GM19468 (cell line): ENCODE results near the gene THY1.
"Not testable (repeated sequence)": the region's sequence is repeated elsewhere in the genome, so short reads cannot be mapped to it uniquely, and the experiment has no call there.

Source experiments
- ATAC-seq: cut with Tn5 transposase; IDR thresholded peaks from one replicate; pipeline ENCODE4 v1.9.1; 2021; ENCODE audit warnings: mild to moderate bottlenecking, moderate library complexity, moderate number of reproducible peaks; ENCODE audit not compliant: unreplicated experiment; ENCODE audit errors: extremely low read depth

Gene THY1

DNA sequence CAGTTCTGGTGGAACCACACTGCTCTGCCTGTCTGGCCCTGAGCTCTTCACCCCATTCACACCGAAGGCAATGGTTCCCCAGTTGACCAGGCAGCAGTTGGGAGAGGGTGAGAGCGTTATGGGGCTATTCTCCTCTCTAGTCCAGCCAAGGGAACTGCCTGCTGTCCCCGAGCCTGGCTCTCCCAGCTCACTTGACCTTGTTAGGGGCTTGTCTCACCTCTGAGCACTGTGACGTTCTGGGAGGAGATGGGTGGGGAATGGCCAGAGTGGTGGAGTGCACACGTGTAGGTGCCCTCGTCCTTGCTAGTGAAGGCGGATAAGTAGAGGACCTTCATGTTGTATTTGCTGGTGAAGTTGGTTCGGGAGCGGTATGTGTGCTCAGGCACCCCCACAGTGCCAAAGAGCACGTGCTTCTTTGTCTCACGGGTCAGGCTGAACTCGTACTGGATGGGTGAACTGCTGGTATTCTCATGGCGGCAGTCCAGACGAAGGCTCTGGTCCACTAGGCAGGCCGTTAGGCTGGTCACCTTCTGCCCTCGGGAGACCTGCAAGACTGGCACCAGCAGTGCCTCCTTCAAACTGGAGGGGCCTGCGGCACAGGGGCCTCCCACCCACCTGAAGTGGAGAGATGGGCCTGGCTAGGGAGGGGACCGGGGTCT, 3.0 kb downstream of the THY1 start:
- no peak for ATAC-seq

DNA sequence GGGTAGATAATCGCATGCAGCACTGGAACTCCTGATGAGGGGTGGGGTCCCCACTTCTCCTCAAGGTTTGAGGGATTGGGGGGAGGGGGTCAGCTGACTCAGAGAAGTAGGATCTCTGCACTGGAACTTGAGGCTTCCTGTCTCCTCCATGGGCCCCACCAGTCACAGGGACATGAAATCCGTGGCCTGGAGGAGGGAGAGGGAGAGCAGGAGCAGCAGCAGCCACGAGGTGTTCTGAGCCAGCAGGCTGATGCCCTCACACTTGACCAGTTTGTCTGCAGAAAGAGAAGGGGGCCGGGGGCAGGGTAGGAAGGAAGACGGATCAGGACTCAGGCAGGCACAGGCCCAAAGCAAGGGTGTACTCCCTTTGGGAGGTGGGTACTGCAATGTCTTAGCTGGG, 3.7 kb downstream of the THY1 start:
- ATAC-seq, result no peak

DNA sequence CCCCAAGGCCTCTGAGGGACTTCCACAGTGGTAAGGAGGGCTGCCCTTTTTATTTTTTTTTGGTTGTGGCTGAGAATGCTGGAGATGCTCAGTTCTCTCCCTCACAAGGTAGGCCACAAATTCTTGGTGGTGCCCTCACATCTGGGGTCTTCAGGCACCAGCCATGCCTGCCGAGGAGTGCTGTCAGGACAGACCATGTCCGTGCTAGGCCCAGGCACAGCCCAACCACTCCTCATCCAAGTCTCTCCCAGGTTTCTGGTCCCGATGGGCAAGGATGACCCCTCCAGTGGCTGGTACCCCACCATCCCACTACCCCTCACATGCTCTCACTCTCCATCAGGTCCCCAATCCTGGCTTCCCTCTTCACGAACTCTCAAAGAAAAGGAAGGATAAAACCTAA, 4.2 kb downstream of the THY1 start:
- ATAC-seq, result no peak

DNA sequence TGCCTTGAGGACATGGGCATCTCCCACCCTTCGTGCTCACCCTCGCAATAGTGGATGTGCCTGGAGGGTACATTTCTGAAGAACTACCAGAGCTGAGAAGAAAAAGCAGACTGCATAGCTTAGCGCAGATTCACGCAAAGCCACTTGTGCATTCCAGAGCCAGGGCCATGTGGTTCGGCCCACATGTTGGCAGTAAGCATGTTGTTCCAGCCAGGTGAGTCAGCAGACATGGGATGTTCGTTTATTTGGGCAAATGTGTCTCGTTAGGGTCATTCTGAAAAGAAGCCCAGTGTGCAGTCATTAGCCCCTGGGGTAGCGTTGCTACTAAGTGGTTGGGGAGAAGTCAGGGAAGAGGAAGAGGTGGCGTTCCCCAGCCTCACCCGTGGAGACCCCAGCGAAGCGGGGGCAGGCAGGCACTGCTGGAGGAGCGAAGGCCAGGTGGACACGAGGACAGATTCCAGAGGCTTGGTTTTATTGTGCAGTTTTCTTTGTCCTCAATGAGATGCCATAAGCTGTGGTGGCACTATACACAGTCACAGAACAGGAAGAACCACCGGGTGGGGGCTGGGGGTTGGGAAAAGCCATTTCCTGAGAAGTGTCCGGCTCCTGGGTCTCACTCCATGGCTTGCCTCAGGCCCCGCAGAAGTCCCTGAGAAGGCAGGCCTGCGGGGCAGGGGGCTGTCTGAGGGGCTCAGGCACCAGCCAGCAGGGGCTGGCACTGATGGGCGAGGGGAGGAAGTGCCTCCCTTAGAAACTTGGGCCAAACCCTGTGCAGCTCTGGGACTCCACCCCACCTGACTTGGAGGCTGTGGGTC, 5.0 kb downstream of the THY1 start:
- ATAC-seq, result no peak

DNA sequence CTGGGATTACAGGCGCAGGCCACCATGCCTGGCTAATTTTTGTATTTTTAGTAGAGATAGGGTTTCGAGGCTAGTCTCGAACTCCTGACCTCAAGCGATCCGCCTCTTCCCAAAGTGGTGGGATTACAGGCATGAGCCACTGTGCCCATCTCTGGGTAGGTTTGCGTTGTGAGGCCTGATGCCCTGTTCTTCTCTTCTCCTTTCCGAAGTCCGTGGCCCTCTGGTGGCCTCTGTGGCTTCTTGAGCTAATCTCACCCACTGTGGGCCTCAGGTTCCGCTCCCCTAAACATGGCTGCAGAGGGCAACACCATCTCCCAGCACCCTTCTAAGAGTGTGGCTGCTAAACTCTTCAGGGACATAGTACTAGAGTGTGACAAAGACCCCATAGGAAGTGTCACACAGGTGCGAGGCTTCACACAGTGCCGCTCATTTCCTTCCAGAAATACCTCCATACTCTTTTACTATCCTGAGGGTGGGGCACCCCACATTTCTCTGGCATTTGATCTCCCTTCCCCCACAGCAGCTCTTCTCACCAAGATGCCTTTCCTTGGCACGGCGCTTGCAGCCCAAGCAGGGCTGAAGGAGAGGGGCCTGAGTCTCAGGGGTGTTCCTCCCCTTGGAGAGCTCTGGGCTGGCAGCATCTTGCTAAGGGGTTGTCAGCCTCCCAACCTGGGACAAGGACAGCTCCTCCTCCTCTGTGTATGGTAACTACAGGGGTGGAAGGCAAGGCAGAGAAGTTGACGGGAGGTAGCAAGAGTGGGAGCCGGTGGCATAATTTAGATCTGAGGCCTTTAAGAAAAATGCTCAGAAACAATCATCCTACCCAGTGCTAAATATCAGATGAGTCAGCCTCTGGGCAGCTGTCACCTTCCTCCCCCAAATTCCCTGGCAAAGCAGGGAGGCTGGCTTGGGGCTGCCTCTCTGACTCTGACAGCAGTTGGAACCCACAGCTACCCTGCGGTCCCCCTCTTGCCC, 6.1 kb downstream of the THY1 start:
- ATAC-seq, result no peak

DNA sequence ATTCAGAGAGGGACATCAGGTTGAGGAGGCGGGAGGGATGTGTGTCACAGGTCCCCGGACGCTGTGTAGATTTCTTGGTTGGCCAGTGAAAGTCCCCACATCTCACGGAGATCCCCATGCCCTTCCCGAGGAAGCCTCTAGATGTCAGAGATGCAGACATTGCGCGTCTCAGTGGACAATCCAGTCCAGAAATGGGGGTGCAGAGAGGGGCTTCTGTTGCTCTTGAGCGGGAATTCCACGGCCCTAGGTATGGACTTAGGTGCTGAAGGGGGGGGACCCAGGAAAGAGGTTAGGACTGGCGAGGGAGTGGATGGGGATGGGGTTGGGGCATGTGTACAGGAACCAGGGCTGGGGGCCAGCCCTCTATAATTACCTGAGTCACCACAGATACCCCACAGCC, 7.0 kb downstream of the THY1 start:
- ATAC-seq, result no peak

DNA sequence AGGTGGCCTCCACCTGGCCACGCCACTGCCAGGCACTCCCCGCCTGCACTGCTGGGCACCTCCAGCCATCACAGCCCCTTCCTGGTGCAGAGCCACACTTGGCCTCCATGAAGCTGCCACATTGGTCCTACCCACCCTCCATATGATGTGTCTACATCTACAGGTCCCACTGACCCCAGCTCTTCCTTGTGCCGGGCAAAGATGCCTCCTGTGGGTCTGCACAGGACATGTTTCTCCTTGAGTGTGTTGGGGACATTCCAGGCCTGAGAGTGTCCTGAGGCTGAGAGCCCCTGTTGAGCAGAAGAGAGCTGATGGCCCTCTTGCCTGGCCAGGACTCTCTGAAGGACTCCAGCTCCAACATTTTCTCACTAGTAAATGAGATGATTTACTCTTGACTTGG, 7.5 kb downstream of the THY1 start:
- no peak for ATAC-seq

DNA sequence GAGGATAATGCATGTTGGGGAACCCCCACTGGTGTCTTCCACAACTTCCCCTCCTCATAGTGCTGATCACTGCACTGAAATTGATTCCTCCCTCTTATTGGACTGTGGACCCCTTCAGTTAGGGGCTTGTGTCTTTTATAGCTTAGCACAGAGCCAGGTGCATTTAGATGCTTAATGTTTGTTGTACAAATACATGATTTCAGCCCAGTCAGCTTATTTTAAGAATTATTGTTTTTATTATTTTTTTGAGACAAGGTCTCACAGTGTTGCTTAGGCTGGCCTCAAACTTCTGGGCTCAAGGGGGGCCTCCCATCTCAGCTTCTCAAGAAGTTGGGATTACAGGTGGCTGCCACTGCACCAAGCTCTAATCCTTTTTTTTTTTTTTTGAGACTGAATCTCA, 8.2 kb downstream of the THY1 start:
- no peak for ATAC-seq

DNA sequence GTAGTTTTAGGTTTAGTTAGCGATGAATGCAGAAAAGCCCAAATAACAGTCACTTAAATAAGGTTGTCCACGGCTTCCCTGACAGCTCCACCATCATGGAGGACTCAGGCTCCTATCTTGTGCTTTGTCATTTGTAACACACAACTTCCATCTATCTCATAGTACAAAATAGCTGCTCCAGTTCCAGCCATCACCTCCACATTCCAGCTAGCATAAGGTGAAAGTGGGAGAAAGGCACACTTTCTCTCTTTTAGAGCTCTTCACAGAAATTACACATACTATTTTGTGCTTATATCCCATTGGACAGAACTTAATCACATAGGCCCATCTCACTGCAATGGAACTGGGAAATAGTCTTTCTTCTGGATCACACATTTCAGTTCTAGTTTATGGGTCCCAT, 8.7 kb downstream of the THY1 start:
- no peak for ATAC-seq

DNA sequence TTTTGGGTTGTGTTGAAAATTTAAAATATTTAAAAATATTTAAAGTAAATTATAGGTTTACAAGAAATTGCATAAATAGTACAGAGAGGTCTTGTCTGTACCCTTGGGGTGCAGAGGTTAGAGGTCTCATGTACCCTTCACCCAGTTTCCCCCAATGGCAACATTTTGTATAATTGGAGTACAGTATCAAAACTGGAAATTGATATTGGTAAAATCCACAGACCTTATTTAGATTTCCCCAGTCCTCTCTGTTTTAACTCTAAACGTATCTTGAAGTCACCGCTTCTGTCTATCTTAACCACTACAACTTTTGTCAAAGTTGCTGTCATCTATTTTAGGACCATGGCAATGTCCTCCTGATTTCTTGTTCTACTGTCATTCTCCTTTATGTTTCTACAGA, 10.9 kb downstream of the THY1 start:
- no peak for ATAC-seq

DNA sequence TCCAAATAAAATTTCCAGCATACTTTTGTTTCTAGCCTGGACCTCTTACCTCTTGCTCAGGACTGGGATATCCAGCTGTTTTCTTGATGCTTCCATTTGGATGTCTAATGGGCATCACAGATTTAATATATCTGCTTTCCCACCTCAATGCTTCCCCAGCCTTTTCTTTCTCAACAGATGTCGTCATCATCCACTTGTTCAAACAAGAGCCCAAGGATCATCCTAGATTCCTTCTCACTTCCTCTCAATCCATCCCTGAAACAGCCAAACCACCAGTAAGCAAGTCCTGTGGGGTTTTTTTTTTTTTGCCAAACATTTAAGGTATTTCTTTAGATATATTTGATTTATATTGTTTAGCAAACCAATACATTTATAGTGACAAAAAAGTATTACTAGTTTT, 12.5 kb downstream of the THY1 start:
- ATAC-seq, result no peak

DNA sequence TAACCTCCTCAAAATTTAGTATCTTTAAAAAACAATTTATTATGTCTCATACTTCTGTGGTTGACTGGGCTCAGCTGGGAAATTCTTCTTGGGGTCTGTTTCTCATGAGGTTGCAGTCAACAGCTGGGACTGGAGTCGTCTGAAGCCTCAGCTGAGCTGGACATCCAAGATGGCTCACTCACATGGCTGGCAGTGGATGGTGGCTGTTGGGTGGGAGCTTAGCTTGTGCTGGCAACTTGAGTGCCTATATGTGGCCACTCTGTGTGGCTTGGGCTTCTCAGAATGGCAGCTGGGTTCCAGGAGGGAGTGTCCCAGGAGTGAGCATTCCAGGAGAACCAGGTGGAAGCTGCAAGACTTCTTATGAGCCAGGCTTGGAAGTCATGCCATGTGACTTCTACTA, 13.2 kb downstream of the THY1 start:
- ATAC-seq, result no peak

DNA sequence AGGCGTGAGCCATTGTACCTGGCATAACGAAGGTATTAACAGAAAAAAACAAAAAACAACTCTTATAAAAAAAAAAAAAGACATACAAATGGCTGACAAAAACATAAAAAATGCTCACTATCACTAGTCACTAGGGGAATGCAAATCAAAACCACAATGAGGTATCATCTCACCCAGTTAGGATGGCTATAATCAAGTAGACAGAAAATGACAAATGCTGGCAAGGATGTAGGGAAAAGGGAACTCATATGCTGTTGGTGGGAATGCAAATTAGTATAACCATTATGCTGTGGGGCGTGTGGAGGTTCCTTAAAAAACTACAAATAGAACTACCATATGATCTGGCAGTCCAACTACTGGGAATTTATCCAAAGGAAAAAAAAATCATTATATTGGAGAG, 17.0 kb downstream of the THY1 start:
- no peak for ATAC-seq

DNA sequence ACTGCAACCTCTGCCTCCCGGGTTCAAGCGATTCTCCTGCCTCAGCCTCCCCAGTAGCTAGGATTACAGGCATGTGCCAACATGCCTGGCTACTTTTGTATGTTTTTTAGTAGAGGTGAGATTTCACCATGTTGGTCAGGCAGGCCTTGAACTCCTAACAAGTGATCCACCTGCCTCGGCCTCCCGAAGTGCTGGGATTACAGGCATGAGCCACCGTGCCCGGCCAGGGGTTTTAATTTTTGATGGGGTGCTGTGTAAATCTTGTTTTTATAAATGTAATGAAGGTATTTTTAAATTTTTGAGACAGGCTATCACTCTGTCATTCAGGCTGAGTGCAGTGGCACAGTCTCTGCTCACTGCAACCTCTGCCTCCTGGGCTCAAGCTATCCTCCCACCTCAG, 17.5 kb downstream of the THY1 start:
- ATAC-seq, result not testable (repeated sequence)

DNA sequence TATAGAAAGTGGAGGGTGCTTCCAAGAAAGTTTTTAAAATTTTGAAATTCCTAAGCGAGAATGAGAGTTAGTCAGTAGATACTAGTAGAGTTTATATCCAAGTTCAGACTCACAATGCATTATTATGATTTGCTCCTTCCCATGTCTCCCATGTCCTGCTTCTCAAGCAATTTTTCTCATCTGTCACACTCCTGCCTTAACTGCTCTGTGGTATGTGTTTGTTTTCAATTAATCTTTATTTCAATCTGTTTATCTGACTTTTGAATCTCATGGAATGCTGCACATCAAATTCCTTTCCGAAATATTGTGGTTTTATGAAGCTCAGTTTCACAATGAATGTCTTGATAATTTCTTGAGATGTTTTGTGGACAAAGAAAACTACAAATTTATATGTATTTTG, 18.1 kb downstream of the THY1 start:
- no peak for ATAC-seq

DNA sequence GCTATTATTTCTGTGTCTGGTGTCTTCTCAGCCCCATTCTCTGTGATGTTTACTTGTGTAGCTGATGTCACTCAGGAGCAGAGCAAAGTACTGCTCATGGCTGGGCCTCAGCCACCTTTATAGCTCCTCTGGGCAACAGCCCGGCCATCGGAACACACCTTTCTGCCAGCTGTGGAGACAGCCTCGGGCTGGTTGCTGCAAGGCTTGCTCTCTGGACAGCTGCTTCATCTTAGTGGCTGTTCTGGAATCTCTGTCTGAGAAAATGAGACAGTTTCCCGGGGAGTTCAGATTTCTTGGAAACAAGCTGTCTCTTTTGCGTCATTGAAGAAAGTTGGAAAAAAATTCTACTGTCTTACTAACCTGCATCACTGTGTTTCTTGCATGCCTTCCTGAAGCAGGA, 20.0 kb downstream of the THY1 start:
- no peak for ATAC-seq

DNA sequence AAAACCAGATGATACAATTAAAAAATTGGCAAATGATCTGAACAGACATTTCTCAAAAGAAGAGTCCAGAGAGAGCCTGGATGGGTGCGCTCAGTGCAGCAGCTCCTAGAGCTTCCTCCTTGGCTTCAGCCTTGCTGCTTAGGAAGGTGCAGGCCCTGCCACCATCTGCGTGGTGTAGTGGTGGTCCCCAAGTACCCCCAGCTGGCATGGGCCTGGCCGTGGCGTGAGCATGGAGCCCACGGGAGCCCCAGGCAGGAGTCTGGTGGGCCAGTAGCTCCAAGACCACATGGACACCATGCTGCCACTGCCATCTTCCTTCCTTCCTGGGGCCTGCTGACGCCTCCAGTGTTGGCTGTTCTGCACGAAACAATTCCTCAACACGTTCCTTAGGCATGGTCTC, 20.5 kb downstream of the THY1 start:
- ATAC-seq, result no peak

DNA sequence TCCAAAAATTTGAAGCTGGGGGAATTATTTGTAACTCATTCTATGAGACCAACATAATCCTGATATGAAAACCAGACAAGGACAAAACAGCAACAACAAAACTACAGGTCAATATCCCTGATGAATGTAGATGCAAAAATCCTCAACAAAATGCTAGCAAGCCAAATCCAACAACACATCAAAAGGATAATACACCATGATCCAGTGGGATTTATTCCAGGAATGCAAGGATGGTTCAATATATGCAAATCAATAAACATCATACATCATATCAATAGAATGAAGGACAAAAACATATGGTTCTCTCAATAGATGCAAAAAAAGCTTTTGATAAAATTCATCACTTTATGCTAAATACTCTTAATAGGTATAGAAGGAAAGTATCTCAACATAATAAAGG, 22.1 kb downstream of the THY1 start:
- no peak for ATAC-seq

DNA sequence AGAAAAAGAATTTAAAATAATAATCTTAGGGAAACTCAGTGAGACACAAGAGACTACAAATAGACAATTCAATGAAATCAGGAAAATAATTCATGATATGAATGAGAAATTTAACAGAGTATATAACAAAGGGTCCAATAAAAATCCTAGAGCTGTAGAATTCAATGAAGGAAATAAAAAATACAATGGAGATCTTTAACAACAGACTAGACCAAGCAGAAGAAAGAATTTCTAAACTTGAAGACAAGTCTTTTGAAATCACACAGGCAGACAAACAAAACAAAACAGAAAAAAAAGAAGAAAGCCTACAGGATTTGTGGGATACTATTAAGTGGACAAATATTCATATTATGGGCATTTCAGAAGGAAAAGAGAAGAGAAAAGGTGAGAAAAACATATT, 25.2 kb downstream of the THY1 start:
- no peak for ATAC-seq

DNA sequence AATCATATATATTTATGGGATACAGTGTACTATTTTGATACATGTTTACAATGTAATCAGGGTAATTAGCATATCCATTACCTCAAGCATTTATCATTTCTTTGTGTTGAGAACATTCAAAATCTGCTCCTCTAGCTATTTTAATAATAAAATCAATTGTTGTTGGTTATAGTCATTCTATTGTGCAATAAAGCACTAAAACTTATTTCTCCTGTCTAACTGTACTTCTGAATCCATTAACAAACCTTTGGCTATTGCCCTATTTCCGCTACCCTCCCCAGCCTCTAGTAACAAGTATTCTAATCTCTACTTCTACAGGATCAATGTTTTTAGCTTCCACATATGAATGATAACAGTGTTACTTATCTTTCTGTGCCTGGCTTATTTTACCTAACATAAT, 26.1 kb downstream of the THY1 start:
- ATAC-seq, result no peak

DNA sequence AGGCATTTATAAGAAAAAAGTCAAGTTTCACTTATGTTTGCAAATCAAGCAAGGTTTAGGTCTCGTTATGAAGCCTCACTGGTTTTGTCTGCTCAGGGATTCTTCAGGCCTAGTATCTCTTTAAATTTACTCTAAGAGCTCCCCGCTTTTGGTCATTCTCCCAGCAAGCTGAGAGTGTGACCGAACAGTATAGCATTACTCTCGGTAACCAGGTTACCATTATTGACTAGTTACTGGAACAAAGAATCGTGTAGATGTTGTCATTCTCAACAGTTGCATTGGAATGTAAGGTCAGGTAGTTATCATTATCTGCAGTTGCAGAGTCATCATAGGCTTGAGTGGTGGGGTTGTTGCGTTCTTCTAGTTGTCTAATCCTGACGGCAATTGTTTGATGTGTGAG, 31.7 kb downstream of the THY1 start:
- no peak for ATAC-seq
